ENCODE data around the gene RNF141. TPM values are rescaled to one million over a fixed set of nuclear protein-coding genes. Genes with fewer than 3 reads are reported as not detected.

RNF141 gene
- total RNA-seq, 1 donor from 2014 or later, result 31.2 TPM

GRCh38 chr11:10484461-10485180, 56.4 kb downstream of the RNF141 start:
- peaks cover 7% of the 10 kb centered on the region for H3K36me3 Mint-ChIP-seq (ENCODE audit: low read depth, unreplicated experiment)

GRCh38 chr11:10483584-10483983, 57.4 kb downstream of the RNF141 start:
- Mint-ChIP-seq H3K27ac (ENCODE audit: unreplicated experiment) (no peak overlapping the region), H3K36me3 (ENCODE audit: low read depth, unreplicated experiment) (peaks cover 7% of the 10 kb centered on the region), H3K9me3 (ENCODE audit: unreplicated experiment) (peaks cover 2% of the 10 kb centered on the region), H3K4me3 (ENCODE audit: unreplicated experiment) (no peak overlapping the region), H3K27me3 (ENCODE audit: low read depth, unreplicated experiment) (peaks cover 4% of the 10 kb centered on the region), H3K4me1 (ENCODE audit: low read depth, unreplicated experiment) (peaks cover 5% of the 10 kb centered on the region)
- Histone ChIP-seq H3K27ac (ENCODE audit: low read depth, low read length) (no peak overlapping the region), H3K27me3 (ENCODE audit: insufficient read depth, low read length) (no peaks in the 10 kb centered on the region), H3K79me2 (ENCODE audit: insufficient read depth, low read length) (no peaks in the 10 kb centered on the region), H3K9me3 (ENCODE audit: insufficient read depth, low read depth, low read length) (no peaks in the 10 kb centered on the region), H4K20me1 (ENCODE audit: insufficient read depth, low read length) (no peaks in the 10 kb centered on the region), H3K9ac (ENCODE audit: low read length) (no peak overlapping the region), H3K4me3 (ENCODE audit: insufficient read depth, low read depth, low read length) (no peak overlapping the region), H3K4me1 (ENCODE audit: insufficient read depth, low read length) (no peaks in the 10 kb centered on the region), H3K4me2 (ENCODE audit: low read length) (no peak overlapping the region), H3K36me3 (ENCODE audit: insufficient read depth, low read length) (no peaks in the 10 kb centered on the region), H2AFZ (ENCODE audit: low read depth, low read length) (no peak overlapping the region)
- TF ChIP-seq CTCF (IDR thresholded peaks at IDR 0.05; ENCODE audit: insufficient read depth, low read depth, low read length) (no peak), EZH2 (IDR thresholded peaks at IDR 0.05; ENCODE audit: insufficient read depth, low read length) (no peak)
- FAIRE-seq (no peak), DNase-seq (ENCODE audit: low read depth) (no peak)

More at GRCh38 chr11:10484461-10485180, 56.4 kb downstream of the RNF141 start:
- FAIRE-seq, result no peak
- Histone ChIP-seq H3K4me2 (ENCODE audit: low read length) (no peak overlapping the region), H3K4me1 (ENCODE audit: insufficient read depth, low read length) (no peaks in the 10 kb centered on the region), H3K79me2 (ENCODE audit: insufficient read depth, low read length) (no peaks in the 10 kb centered on the region), H3K9ac (ENCODE audit: low read length) (no peak overlapping the region), H3K36me3 (ENCODE audit: insufficient read depth, low read length) (no peaks in the 10 kb centered on the region), H3K27ac (ENCODE audit: low read depth, low read length) (no peak overlapping the region), H4K20me1 (ENCODE audit: insufficient read depth, low read length) (no peaks in the 10 kb centered on the region), H3K27me3 (ENCODE audit: insufficient read depth, low read length) (no peaks in the 10 kb centered on the region), H3K4me3 (ENCODE audit: insufficient read depth, low read depth, low read length) (no peak overlapping the region), H3K9me3 (ENCODE audit: insufficient read depth, low read depth, low read length) (no peaks in the 10 kb centered on the region), H2AFZ (ENCODE audit: low read depth, low read length) (no peak overlapping the region)
- H3K27ac Mint-ChIP-seq (ENCODE audit: unreplicated experiment), result no peak overlapping the region
- peaks cover 4% of the 10 kb centered on the region for H3K27me3 Mint-ChIP-seq (ENCODE audit: low read depth, unreplicated experiment)
- peaks cover 5% of the 10 kb centered on the region for H3K4me1 Mint-ChIP-seq (ENCODE audit: low read depth, unreplicated experiment)
- peaks cover 2% of the 10 kb centered on the region for H3K9me3 Mint-ChIP-seq (ENCODE audit: unreplicated experiment)
- TF ChIP-seq EZH2 (IDR thresholded peaks at IDR 0.05; ENCODE audit: insufficient read depth, low read length) (no peak), CTCF (IDR thresholded peaks at IDR 0.05; ENCODE audit: insufficient read depth, low read depth, low read length) (no peak)
- no peak for DNase-seq (ENCODE audit: low read depth)
- H3K4me3 Mint-ChIP-seq (ENCODE audit: unreplicated experiment), result no peak overlapping the region

- Histone ChIP-seq H3K4me2 (ENCODE audit: low read length) (no peak overlapping the region), H4K20me1 (ENCODE audit: insufficient read depth, low read length) (no peaks in the 10 kb centered on the region), H3K27ac (ENCODE audit: low read depth, low read length) (no peak overlapping the region), H2AFZ (ENCODE audit: low read depth, low read length) (no peak overlapping the region), H3K4me3 (ENCODE audit: insufficient read depth, low read depth, low read length) (no peak overlapping the region), H3K27me3 (ENCODE audit: insufficient read depth, low read length) (no peaks in the 10 kb centered on the region), H3K79me2 (ENCODE audit: insufficient read depth, low read length) (no peaks in the 10 kb centered on the region), H3K4me1 (ENCODE audit: insufficient read depth, low read length) (no peaks in the 10 kb centered on the region), H3K9me3 (ENCODE audit: insufficient read depth, low read depth, low read length) (no peaks in the 10 kb centered on the region), H3K36me3 (ENCODE audit: insufficient read depth, low read length) (no peaks in the 10 kb centered on the region), H3K9ac (ENCODE audit: low read length) (no peak overlapping the region)
- Mint-ChIP-seq H3K9me3 (ENCODE audit: unreplicated experiment) (peaks cover 1% of the 10 kb centered on the region), H3K4me1 (ENCODE audit: low read depth, unreplicated experiment) (peaks cover 3% of the 10 kb centered on the region), H3K4me3 (ENCODE audit: unreplicated experiment) (no peak overlapping the region), H3K27me3 (ENCODE audit: low read depth, unreplicated experiment) (peaks cover 4% of the 10 kb centered on the region), H3K27ac (ENCODE audit: unreplicated experiment) (no peak overlapping the region), H3K36me3 (ENCODE audit: low read depth, unreplicated experiment) (peaks cover 9% of the 10 kb centered on the region)
- DNase-seq (ENCODE audit: low read depth), result no peak
- no peak for FAIRE-seq
- TF ChIP-seq CTCF (IDR thresholded peaks at IDR 0.05; ENCODE audit: insufficient read depth, low read depth, low read length) (no peak), EZH2 (IDR thresholded peaks at IDR 0.05; ENCODE audit: insufficient read depth, low read length) (no peak)
Measured at GRCh38 chr11:10483174-10483573, 57.8 kb downstream of the RNF141 start.
